Activated T-helper 17 cell treated with anti-CD3 and anti-CD28 coated beads, Interleukin-2, amount 50 U/mL, for 72 hours (primary cell): ENCODE results near the gene P3H1. TPM values are rescaled to one million over a fixed set of nuclear protein-coding genes. Genes with fewer than 3 reads are reported as not detected.
A peak's percentile ranks its signal among the peaks of the same experiment; 100 is the strongest.

Experiments
- ATAC-seq: fragments of 150-1000 bp; cut with Tn5 transposase; replicated peaks from 2 replicates; pipeline ENCODE4 v1.10.0; 2021; ENCODE audit warnings: mild to moderate bottlenecking, moderate library complexity
- H3K27ac Mint-ChIP-seq: one replicate; pipeline ENCODE4 v1.8.0; 2022; ENCODE audit warnings: mixed read lengths
- H3K27me3 Mint-ChIP-seq: one replicate; pipeline ENCODE4 v1.8.0; 2022; ENCODE audit warnings: mixed read lengths
- H3K36me3 Mint-ChIP-seq: one replicate; pipeline ENCODE4 v1.8.0; 2022; ENCODE audit warnings: low read depth, mild to moderate bottlenecking, mixed read lengths
- H3K4me1 Mint-ChIP-seq: one replicate; pipeline ENCODE4 v1.8.0; 2022; ENCODE audit warnings: mixed read lengths
- H3K4me3 Mint-ChIP-seq: one replicate; pipeline ENCODE4 v1.8.0; 2022; ENCODE audit warnings: mild to moderate bottlenecking, mixed read lengths
- H3K9me3 Mint-ChIP-seq: one replicate; pipeline ENCODE4 v1.8.0; 2022; ENCODE audit warnings: mixed read lengths
- total RNA-seq, 2 donors: library from RNA; stranded (reverse); gene quantifications; one replicate each; pipeline ENCODE4 v1.2.3, GENCODE V29; 2022

The P3H1 gene
- total RNA-seq, 2 donors from 2014 or later: 24.5 to 33.4 TPM

- Mint-ChIP-seq H3K27ac (no peak overlapping the region), H3K4me1 (no peaks in the 10 kb centered on the region), H3K27me3 (no peaks in the 10 kb centered on the region), H3K9me3 (no peaks in the 10 kb centered on the region), H3K4me3 (no peak overlapping the region), H3K36me3 (peaks cover 22% of the 10 kb centered on the region)
- no peak for ATAC-seq
Measured at GRCh38 chr1:42743317-42744147, 23.3 kb downstream of the P3H1 start.

GRCh38 chr1:42742617-42743316 lies 24.1 kb downstream of the P3H1 start:
- ATAC-seq: no peak
- Mint-ChIP-seq H3K27ac (no peak overlapping the region), H3K27me3 (no peaks in the 10 kb centered on the region), H3K9me3 (no peaks in the 10 kb centered on the region), H3K36me3 (peaks cover 14% of the 10 kb centered on the region), H3K4me1 (no peaks in the 10 kb centered on the region), H3K4me3 (no peak overlapping the region)

GRCh38 chr1:42742141-42742540 lies 24.7 kb downstream of the P3H1 start:
- ATAC-seq: no peak
- peaks cover 3% of the 10 kb centered on the region for H3K4me1 Mint-ChIP-seq
- H3K9me3 Mint-ChIP-seq: no peaks in the 10 kb centered on the region
- H3K27ac Mint-ChIP-seq: no peak overlapping the region
- H3K4me3 Mint-ChIP-seq: no peak overlapping the region
- H3K36me3 Mint-ChIP-seq: peaks cover 14% of the 10 kb centered on the region
- no peaks in the 10 kb centered on the region for H3K27me3 Mint-ChIP-seq

- no peak for ATAC-seq
- no peak overlapping the region for H3K27ac Mint-ChIP-seq
- H3K36me3 Mint-ChIP-seq: peaks cover 12% of the 10 kb centered on the region
- H3K27me3 Mint-ChIP-seq: no peaks in the 10 kb centered on the region
- H3K4me1 Mint-ChIP-seq: peaks cover 5% of the 10 kb centered on the region
- no peaks in the 10 kb centered on the region for H3K9me3 Mint-ChIP-seq
- H3K4me3 Mint-ChIP-seq: no peak overlapping the region
Measured at GRCh38 chr1:42741706-42742105, 25.1 kb downstream of the P3H1 start.

- H3K9me3 Mint-ChIP-seq: no peaks in the 10 kb centered on the region
- peaks cover 6% of the 10 kb centered on the region for H3K36me3 Mint-ChIP-seq
- H3K27ac Mint-ChIP-seq: no peak overlapping the region
- peaks cover 5% of the 10 kb centered on the region for H3K4me1 Mint-ChIP-seq
- H3K27me3 Mint-ChIP-seq: no peaks in the 10 kb centered on the region
- H3K4me3 Mint-ChIP-seq: no peak overlapping the region
- ATAC-seq: no peak
Measured at GRCh38 chr1:42740851-42741580, 25.8 kb downstream of the P3H1 start.

GRCh38 chr1:42739753-42740700 lies 26.8 kb downstream of the P3H1 start, which contains the start of gene CLDN19:
Gene CLDN19, minus strand, starts transcription at chr1:42740236. Its CDS starts 173 bp downstream, at chr1:42740063.
- no peak for ATAC-seq
- no peaks in the 10 kb centered on the region for H3K9me3 Mint-ChIP-seq
- H3K4me1 Mint-ChIP-seq: peaks cover 5% of the 10 kb centered on the region
- no peak within 1 kb of the TSS for H3K4me3 Mint-ChIP-seq
- H3K36me3 Mint-ChIP-seq: no peaks in the 10 kb centered on the region
- no peak within 1 kb of the TSS for H3K27ac Mint-ChIP-seq
- H3K27me3 Mint-ChIP-seq: no peaks in the 10 kb centered on the region

GRCh38 chr1:42738678-42739226 lies 28.1 kb downstream of the P3H1 start:
- Mint-ChIP-seq H3K36me3 (no peaks in the 10 kb centered on the region), H3K27ac (no peak overlapping the region), H3K27me3 (no peaks in the 10 kb centered on the region), H3K9me3 (no peaks in the 10 kb centered on the region), H3K4me1 (peaks cover 5% of the 10 kb centered on the region), H3K4me3 (no peak overlapping the region)
- ATAC-seq: no peak

- Mint-ChIP-seq H3K27me3 (no peaks in the 10 kb centered on the region), H3K9me3 (no peaks in the 10 kb centered on the region), H3K27ac (no peak overlapping the region), H3K4me1 (peaks cover 5% of the 10 kb centered on the region), H3K4me3 (no peak overlapping the region), H3K36me3 (no peaks in the 10 kb centered on the region)
- ATAC-seq: no peak
Measured at GRCh38 chr1:42737986-42738677, 28.7 kb downstream of the P3H1 start.

- Mint-ChIP-seq H3K4me3 (no peak overlapping the region), H3K4me1 (peaks cover 5% of the 10 kb centered on the region), H3K27ac (peak overlapping the region; percentile 55), H3K9me3 (no peaks in the 10 kb centered on the region), H3K36me3 (no peaks in the 10 kb centered on the region), H3K27me3 (no peaks in the 10 kb centered on the region)
- ATAC-seq: no peak
Measured at GRCh38 chr1:42737257-42737656, 29.6 kb downstream of the P3H1 start.

GRCh38 chr1:42736571-42737200 lies 30.1 kb downstream of the P3H1 start:
- H3K27me3 Mint-ChIP-seq: no peaks in the 10 kb centered on the region
- no peaks in the 10 kb centered on the region for H3K9me3 Mint-ChIP-seq
- H3K4me1 Mint-ChIP-seq: peaks cover 5% of the 10 kb centered on the region
- peak overlapping the region; percentile 55 for H3K27ac Mint-ChIP-seq
- no peaks in the 10 kb centered on the region for H3K36me3 Mint-ChIP-seq
- no peak overlapping the region for H3K4me3 Mint-ChIP-seq
- ATAC-seq: no peak

- H3K27ac Mint-ChIP-seq: no peak overlapping the region
Measured at GRCh38 chr1:42736152-42736551, 30.7 kb downstream of the P3H1 start.

GRCh38 chr1:42735477-42736105 lies 31.2 kb downstream of the P3H1 start:
- Mint-ChIP-seq H3K27ac (no peak overlapping the region), H3K27me3 (no peaks in the 10 kb centered on the region), H3K9me3 (no peaks in the 10 kb centered on the region), H3K4me1 (peaks cover 5% of the 10 kb centered on the region), H3K4me3 (no peak overlapping the region), H3K36me3 (no peaks in the 10 kb centered on the region)
- ATAC-seq: no peak

More at GRCh38 chr1:42736152-42736551, 30.7 kb downstream of the P3H1 start:
- ATAC-seq: no peak
- no peak overlapping the region for H3K4me3 Mint-ChIP-seq
- no peaks in the 10 kb centered on the region for H3K36me3 Mint-ChIP-seq
- H3K9me3 Mint-ChIP-seq: no peaks in the 10 kb centered on the region
- peaks cover 5% of the 10 kb centered on the region for H3K4me1 Mint-ChIP-seq
- no peaks in the 10 kb centered on the region for H3K27me3 Mint-ChIP-seq
